Right lobe of liver (tissue), 6 donors: Measurements from ENCODE around the gene POU2F3. TPM values are rescaled to one million over a fixed set of nuclear protein-coding genes. Genes with fewer than 3 reads are reported as not detected.

Source experiments
- ATAC-seq, 4 donors: fragments of 200-7000 bp; cut with Tn5 transposase; one replicate each; pipeline ENCODE4 v1.9.1; 2020; ENCODE audit warnings: mild to moderate bottlenecking in 4 of 4, moderate library complexity in 4 of 4
- DNase-seq, 3 donors: peaks; one replicate each; pipeline ENCODE4 v3.0.0-alpha.2; 2020
- H3K27ac ChIP-seq, 3 donors: fragments of 200-600 bp; one replicate each; pipeline ENCODE4 v1.8.0; 2022
- H3K27me3 ChIP-seq, 2 donors: fragments of 200-600 bp; one replicate each; pipeline ENCODE4 v1.8.0; 2022
- H3K36me3 ChIP-seq, 4 donors: fragments of 200-600 bp; sonication (generic) in 1 of 4; one replicate each; pipeline versions ENCODE4 v1.5.1 to v1.8.0; 2017 to 2022; ENCODE audit warnings: control low read depth in 1 of 4
- H3K4me1 ChIP-seq, 4 donors: fragments of 200-600 bp; sonication (generic) in 1 of 4; one replicate each; pipeline versions ENCODE4 v1.5.1 to v1.8.0; 2017 to 2022; ENCODE audit warnings: control low read depth in 1 of 4
- H3K4me3 ChIP-seq, 3 donors: fragments of 200-600 bp; one replicate each; pipeline ENCODE4 v1.8.0; 2022
- H3K9me3 ChIP-seq, 4 donors: fragments of 200-600 bp; sonication (generic) in 1 of 4; one replicate each; pipeline versions ENCODE4 v1.5.1 to v1.8.0; 2017 to 2022; ENCODE audit warnings: control low read depth in 1 of 4
- POLR2A ChIP-seq: fragments of 450-650 bp; IDR thresholded peaks from one replicate; pipeline ENCODE4 v1.6.1; 2017; ENCODE audit warnings: antibody characterized with exemption, mild to moderate bottlenecking
- WGBS: methylation state at CpG from one replicate; pipeline ENCODE4 v1.1.6; 2018; ENCODE audit warnings: low coverage, low lambda C conversion rate; ENCODE audit not compliant: insufficient coverage; ENCODE audit errors: missing lambda C conversion rate; 5-methylcytosine and 5-hydroxymethylcytosine counted together
- intact Hi-C, 2 donors: fragments of 100-400 bp; cut with DNase I; formaldehyde crosslinking; loops; one replicate each; pipeline versions ENCODE4 v1.11.2 to v1.14.1; 2022
- total RNA-seq, 6 experiments: library from RNA; depleted of rRNA in 2 of 6; stranded (reverse); fragments of >200 nt in 2 of 6; fragmentation: NEBNext Ultra II Directional in 3 of 6; extraction: Animal tissue kit (Norgen Biotek cat#: 25700) in 3 of 6; gene quantifications; one replicate each; pipeline versions ENCODE4 v1.1.0 to v1.2.4, GENCODE V29; 2016 to 2023
- TF ChIP-seq, protein P1 (sequence below), 4 donors: fragments of 200-600 bp in 3 of 4; fragments of 450-650 bp in 1 of 4; IDR thresholded peaks; one replicate each; pipeline versions ENCODE4 v1.5.1 to v1.8.0; 2016 to 2022; ENCODE audit warnings: antibody characterized with exemption in 4 of 4, mild to moderate bottlenecking in 2 of 4
- donor health status: DM: no; HTN: yes; CAD: no.
- donor health status: DM: no; HTN: no; CAD: no.
- donor health status: DM: no; HTN: no; CAD: no.
- donor health status: DM: no; HTN: yes; CAD: no.
- donor health status: DM: no; HTN: yes; CAD: no.

POU2F3 gene
- total RNA-seq, 6 experiments from 2014 or later: not detected

DNA sequence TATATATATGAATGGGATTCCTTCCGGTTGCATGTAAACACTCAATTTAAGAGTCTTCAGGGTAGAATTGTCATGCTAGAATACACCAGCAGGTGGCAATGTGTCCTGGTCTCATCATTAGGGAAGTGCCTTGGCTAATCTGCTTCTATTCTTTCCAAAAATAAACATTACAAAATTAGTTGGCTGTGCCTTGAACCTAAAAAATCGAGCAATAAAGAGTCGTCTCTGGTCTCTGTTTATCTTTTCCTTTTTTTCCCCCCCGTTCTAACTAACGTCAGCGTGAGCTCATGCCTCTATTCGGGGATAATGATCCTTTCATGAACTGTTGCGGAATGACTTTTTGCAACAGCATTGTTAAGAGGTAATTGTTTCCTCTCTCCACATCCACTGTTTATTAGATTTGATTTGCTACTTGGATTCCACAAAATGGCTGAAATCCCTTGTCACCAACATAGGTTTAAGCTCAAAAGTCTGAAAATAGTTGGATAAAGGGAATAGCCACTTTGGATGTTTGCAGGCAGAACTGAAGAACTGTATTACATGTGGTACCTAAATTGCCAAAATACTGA lies 95.0 kb downstream of the POU2F3 start:
- Histone ChIP-seq H3K4me3 (peak overlapping the region; percentile 77 to 87 (median 86)), H3K27me3 (no peaks in the 10 kb centered on the region), H3K27ac (peak overlapping the region; percentile 93 to 99 (median 97)), H3K36me3 (no peaks in the 10 kb centered on the region), H3K4me1 (peaks cover 0 to 9% (median 0%) of the 10 kb centered on the region in 4 donors), H3K9me3 (no peaks in the 10 kb centered on the region)
- DNase-seq (peak in 1 of 3 donors; percentile 66), ATAC-seq (peak; percentile 45 to 54 (median 50))
- peak; percentile 50 for TF ChIP-seq POLR2A
- TF ChIP-seq, protein P1, sequence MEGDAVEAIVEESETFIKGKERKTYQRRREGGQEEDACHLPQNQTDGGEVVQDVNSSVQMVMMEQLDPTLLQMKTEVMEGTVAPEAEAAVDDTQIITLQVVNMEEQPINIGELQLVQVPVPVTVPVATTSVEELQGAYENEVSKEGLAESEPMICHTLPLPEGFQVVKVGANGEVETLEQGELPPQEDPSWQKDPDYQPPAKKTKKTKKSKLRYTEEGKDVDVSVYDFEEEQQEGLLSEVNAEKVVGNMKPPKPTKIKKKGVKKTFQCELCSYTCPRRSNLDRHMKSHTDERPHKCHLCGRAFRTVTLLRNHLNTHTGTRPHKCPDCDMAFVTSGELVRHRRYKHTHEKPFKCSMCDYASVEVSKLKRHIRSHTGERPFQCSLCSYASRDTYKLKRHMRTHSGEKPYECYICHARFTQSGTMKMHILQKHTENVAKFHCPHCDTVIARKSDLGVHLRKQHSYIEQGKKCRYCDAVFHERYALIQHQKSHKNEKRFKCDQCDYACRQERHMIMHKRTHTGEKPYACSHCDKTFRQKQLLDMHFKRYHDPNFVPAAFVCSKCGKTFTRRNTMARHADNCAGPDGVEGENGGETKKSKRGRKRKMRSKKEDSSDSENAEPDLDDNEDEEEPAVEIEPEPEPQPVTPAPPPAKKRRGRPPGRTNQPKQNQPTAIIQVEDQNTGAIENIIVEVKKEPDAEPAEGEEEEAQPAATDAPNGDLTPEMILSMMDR (IDR thresholded peaks at IDR 0.05): peak; percentile 69 to 78 (median 73)
- intact Hi-C loops: no loop called here
- under 1% methylated on average over 8 of the region's 8 CpGs for WGBS

DNA sequence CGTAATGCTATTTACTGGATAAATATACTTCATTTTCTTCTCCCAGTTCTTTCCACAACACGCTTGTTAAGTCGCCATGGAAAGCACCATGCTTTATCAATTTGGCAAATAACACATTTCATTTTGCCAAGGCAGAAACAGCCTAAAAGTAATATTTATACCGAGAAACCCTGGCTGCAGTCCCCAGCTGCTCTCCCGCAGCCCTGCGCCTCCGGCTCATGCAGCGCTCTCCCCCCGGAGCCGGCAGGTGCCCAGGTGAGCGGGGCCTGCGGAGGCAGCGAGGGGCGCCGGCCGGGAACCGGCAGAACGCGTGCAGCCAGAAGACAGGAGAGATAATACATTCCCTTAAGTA lies 95.6 kb downstream of the POU2F3 start:
- no peak for TF ChIP-seq POLR2A
- TF ChIP-seq, protein P1 (IDR thresholded peaks at IDR 0.05): no peak
- 0% methylated on average over 19 of the region's 19 CpGs for WGBS
- peaks cover 0 to 14% (median 0%) of the 10 kb centered on the region in 4 donors for H3K4me1 ChIP-seq
- H3K27me3 ChIP-seq: no peaks in the 10 kb centered on the region
- intact Hi-C loops: no loop called here
- H3K36me3 ChIP-seq: no peaks in the 10 kb centered on the region
- no peaks in the 10 kb centered on the region for H3K9me3 ChIP-seq
- H3K27ac ChIP-seq: peak overlapping the region; percentile 93 to 99 (median 97)
- ATAC-seq: peak; percentile 21 to 34 (median 31)
- peak overlapping the region; percentile 77 to 87 (median 86) for H3K4me3 ChIP-seq
- DNase-seq: no peak

DNA sequence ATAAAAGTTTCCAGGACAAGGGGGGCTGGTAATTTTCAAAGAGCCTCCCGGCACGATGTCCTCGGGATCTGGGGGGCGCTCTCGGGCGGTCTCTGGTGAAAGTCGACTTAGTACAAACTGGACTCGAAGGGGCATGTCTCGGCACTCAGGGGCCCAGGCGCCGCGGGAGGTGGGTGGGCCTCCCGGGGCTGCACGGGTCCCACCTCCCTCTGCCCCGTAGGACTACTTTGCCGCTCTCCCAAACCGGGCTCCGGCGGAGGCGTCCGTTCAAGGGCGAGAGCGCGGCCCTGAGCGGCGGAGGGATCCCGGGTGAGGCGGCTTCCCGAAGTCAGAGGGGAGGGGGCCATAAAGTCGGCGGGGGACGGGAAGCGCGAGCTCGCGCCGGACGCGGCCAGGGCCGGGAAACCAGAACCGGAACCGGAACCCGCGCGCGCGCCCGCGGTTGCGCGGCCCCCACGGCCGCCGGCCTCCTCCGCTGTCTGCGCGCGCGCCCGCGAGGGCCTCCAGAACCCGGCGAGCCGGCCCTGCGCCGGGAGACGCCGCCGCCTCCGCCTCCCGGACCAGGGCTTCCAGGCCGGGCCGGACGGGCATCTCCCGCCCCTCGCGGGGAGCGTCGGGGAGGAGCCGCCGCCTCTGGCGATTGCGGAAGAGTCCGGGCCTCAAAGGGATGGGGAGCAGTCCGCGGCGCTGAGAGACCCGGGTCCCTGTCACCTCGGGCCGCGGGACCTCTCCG lies 96.1 kb downstream of the POU2F3 start, which contains the start of gene ARHGEF12:
Gene ARHGEF12, plus strand, starts transcription at position 506 of the 733 bp plus-strand sequence. CDS start 831 bp downstream, outside the sequence.
- TF ChIP-seq POLR2A: peak; percentile 96
- TF ChIP-seq, protein P1 (IDR thresholded peaks at IDR 0.05): peak in 3 of 4 donors; percentile 21 to 28 (median 21)
- intact Hi-C loops: no loop called here
- Histone ChIP-seq H3K27ac (peak within 1 kb of the TSS; percentile 95 to 99 (median 97)), H3K9me3 (no peaks in the 10 kb centered on the region), H3K4me3 (peak within 1 kb of the TSS; percentile 77 to 87 (median 86)), H3K27me3 (no peaks in the 10 kb centered on the region), H3K4me1 (peaks cover 0 to 18% (median 0%) of the 10 kb centered on the region in 4 donors), H3K36me3 (no peaks in the 10 kb centered on the region)
- peak; percentile 58 to 80 (median 77) for ATAC-seq
- DNase-seq: peak; percentile 96 to 97 (median 96)
- WGBS: under 1% methylated on average over 27 of the region's 92 CpGs

DNA sequence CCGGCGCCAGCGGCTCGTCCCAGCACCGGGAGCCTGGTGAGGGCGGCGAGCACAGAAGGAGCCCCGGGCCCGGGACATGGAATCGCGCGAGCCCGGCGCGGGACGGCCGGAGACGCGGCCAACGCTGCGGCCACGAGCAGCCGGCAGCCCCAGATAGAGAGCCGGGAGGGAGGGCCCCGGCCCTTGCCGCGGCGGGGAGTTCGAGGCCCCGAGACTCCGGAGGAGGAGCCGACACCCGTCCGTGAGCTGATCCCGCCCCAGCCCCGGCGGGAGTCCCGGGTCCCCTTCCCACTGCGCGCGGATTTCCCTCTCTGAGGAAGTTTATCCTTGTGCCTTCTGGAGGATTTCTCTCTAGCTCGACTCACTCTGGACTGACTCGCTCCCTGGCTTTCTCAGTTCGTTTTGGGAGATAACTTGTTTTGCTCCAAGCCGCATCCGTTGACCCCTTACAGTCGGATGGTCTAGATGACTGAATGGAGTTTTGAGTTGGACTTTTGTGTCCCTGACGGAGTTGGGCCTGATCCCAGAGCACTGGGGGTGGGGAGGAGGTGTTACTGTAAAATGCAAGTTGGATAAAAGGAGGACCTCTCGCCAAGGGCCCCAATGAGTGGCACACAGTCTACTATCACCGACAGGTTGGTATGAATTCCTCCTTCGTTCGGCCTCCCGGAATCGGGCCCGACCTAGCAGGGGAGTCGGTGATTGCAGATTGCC lies 96.9 kb downstream of the POU2F3 start:
- intact Hi-C loops: no loop called here

More for the DNA sequence above, 96.9 kb downstream of the POU2F3 start:
- H3K9me3 ChIP-seq: no peaks in the 10 kb centered on the region
- H3K4me1 ChIP-seq: peaks cover 0 to 21% (median 3%) of the 10 kb centered on the region in 4 donors
- H3K27ac ChIP-seq: peak overlapping the region; percentile 95 to 99 (median 97)
- no peak for TF ChIP-seq POLR2A
- TF ChIP-seq, protein P1 (IDR thresholded peaks at IDR 0.05): no peak
- DNase-seq (peak; percentile 71 to 82 (median 73)), ATAC-seq (peak; percentile 29 to 44 (median 42))
- 1% methylated on average over 14 of the region's 56 CpGs for WGBS
- no peaks in the 10 kb centered on the region for H3K27me3 ChIP-seq
- H3K4me3 ChIP-seq: peak overlapping the region; percentile 77 to 87 (median 86)
- no peaks in the 10 kb centered on the region for H3K36me3 ChIP-seq
